Measurements from ENCODE around the gene IBTK.
"Not testable (repeated sequence)": the region's sequence is repeated elsewhere in the genome, so short reads cannot be mapped to it uniquely, and the experiment has no call there.

Gene IBTK

DNA sequence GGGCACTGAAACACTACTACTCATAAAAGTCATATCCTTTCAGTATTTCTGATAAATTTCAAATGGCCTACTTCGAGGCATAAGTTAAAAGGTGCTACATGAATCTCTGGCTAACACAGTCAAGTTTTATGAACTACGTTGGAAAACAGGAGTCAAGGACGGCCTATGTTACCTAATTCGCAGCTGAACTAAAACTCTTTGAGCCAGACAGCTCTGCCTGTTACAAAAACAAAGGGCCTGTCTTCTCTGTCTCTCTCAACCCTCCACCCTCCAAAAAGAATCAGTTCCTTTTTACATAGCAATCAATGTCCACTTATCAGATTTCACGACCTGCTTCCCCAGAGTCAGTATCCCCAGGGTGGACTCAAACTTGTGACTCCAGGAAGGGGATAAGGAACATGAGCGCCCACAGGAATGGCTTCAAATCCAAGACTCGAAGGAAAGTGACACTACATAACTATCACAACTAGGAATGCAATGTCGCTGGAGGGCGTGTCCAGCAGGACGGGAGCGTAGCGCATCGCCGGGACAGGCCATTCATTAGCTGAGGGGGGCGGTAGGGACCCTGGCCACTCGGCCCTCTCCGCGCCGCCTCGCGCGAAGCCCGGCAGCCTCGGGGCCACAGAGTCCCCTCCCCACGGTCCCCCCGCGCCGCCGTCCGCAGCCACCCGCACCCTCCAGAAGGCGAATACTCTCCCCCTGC is 591 bp downstream of the IBTK start:
- DNase-seq, result no peak

DNA sequence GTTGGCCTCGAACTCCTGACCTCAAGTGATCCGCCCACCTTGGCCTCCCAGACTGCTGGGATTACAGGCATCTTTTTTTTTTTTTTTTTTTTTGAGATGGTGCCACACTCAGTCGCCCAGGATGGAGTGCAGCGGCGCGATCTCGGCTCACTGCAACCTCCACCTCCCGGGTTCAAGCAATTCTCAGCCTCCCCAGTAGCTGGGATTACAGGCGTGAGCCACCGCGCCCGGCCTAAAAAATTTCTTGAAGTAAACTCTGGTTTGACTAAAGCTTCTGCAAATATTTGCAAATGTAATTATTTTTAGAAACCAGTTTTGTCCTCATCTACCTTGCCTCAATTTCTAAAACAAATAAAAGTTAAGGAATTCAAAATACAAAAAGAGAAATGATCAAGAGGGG is 1.2 kb downstream of the IBTK start:
- no peak for DNase-seq

DNA sequence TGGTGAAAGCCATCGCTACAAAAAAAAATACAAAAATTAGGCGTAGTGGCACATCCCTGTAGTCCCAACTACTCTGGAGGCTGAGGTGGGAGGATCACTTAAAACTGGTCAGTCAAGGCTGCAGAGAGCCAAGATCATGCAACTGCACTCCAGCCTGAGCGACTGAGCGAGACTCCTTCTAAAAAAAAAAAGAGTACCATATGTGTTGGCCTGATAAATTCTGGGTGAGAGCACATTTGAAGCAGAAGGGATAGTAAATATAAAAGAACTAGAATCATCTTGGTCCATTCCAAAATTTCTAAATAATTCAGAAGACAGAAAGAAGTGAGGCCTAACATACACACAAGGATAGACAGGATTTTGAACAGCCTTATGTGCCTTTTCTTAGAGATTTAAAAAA is 2.2 kb downstream of the IBTK start:
- DNase-seq, result no peak

GRCh38 chr6:82243884-82244283 is 3.7 kb downstream of the IBTK start:
- DNase-seq, result no peak

GRCh38 chr6:82240186-82240585 is 7.4 kb downstream of the IBTK start:
- DNase-seq, result no peak

DNA sequence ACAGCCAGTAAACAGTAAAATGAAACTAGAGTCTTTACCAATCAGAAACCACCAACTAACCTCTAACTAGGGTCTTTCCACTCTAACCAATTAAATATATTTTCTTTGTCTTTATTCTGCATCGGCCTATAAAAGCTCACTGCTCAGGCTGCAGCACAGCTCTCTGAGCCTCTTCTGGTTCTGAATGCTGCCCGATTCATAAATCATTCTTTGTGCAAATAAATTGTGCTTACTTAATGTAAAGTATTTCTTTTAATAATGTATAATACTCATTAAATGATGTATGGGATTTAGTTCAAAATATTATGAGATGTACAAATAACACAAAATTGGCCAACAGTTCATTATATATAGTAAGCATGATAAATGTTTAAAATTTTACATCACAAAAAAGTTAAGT is 7.9 kb downstream of the IBTK start:
- DNase-seq, result no peak

DNA sequence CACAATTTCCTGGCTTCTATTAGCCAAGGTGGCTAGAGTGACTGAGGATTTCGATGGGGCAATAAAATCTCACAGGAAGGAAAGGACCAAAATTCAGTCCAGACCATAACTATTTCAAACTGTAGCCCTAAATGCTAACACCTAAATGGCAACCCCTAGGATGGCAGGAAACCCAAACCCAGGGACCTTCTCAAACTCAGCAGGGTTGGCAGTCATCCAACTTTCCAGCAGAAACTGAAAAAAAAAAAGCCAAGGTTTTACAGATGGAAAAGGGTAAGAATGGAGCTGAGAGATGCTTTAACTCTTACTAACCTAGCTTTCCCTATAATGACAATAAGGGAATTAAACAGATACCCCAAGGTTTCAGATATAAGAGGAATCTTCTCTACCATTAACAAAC is 10.5 kb downstream of the IBTK start:
- no peak for DNase-seq

DNA sequence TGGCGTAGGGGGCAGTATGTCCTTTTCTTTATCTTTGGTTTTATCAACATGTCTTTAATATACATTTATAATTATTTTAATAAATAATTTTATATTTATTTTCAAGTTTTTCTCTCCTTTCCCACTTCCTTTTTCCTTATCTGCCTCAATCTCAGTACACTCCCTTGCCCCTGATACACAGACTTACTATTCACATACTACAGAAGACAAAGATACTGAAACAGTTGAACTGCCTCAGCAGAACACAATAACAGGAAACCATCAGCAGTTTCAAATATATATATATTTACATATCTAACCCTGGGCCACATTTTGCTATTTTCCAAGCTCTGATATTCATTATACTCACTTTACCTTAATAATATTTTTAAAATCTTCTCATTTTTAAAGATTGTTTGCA is 19.8 kb downstream of the IBTK start:
- DNase-seq, result no peak

- no peak for DNase-seq
Observed at GRCh38 chr6:82220167-82220566, 27.4 kb downstream of the IBTK start.

DNA sequence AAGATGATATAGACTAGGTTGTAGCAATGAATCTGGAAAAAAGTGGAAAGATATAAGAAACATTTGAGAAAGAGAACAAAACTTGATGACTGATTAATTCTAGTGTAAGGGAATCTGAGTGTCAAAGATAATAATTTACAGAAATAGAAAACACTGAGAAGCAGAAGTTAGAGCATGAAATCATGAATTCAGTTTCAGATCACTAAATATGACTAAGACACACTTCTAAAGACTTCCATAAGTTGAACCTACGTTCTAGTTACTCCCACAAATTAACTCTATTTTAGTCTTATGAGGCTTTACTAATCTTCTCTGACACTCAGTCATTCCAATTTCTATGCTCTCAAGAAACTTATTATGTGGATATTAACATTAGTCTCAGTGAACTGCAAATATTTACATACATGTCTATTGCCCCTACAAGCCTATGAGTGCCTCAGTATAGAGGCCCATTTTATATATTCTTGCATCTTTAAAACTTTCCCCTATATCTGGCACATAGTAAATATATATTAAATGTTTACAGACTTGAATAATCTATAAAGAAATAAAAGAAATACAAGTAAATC is 30.4 kb downstream of the IBTK start:
- DNase-seq, result no peak

- no peak for DNase-seq
Observed at GRCh38 chr6:82216549-82216948, 31.0 kb downstream of the IBTK start.

- no peak for DNase-seq
Observed at GRCh38 chr6:82211326-82211725, 36.2 kb downstream of the IBTK start.

GRCh38 chr6:82208913-82209312 is 38.6 kb downstream of the IBTK start:
- no peak for DNase-seq

GRCh38 chr6:82205930-82206392 is 41.6 kb downstream of the IBTK start:
- DNase-seq, result no peak

- no peak for DNase-seq
Observed at GRCh38 chr6:82204020-82204419, 43.5 kb downstream of the IBTK start.

DNA sequence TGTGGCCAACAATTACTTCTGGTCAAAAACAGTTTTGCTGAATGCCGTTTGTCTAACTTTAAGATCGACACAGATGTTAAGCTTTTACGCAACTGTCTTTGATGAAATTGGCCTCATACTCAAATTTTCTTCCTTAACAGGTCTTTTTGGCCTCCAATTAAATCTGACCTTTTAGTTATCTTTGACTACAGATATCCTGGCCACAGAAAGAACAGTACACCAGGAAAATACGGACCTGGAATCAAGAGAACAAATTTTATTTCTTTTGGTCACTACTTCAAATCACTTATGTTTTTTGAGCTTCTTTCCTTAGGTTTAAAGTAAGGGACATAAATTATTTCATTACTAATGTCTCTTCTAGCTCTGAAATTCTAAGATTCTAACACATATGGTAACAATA is 49.8 kb downstream of the IBTK start:
- DNase-seq, result no peak

DNA sequence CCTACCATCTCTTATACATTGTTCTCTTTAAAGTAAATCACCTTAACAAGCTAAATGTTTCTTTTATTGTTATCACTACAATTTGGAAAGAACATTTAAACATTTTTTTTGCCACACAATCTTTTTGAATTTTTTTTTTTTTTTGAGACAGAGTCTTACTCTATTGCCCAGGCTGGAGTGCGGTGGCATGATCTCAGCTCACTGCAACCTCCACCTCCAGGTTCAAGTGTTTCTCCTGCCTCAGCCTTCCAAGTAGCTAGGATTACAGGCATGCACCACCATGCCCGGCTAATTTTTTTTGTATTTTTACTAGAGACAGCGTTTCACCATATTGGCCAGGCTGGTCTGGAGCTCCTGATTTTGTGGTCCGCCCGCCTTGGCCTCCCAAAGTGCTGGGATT is 50.3 kb downstream of the IBTK start:
- DNase-seq, result not testable (repeated sequence)

GRCh38 chr6:82196161-82196560 is 51.4 kb downstream of the IBTK start:
- no peak for DNase-seq

DNA sequence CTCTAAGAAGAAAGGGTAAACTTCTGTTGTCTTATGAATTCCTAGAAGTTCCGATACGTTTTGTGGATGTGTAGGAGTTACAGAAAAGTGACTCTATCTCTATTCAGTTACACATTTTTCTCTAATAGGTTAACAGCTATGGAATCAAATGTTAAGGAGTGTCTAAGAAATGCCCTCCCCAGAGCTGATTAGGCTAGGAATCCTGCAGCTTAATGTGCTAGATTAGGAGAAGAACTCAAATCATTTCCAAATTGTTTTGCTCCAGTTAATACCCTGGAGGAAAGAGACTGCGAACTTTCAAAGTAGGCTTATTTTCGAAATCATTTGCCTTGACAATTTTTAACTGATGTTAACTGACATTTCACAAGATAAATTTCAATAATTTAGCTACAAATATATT is 51.9 kb downstream of the IBTK start:
- DNase-seq, result no peak

GRCh38 chr6:82185948-82186535 is 61.5 kb downstream of the IBTK start:
- no peak for DNase-seq

GRCh38 chr6:82183642-82184282 is 63.8 kb downstream of the IBTK start:
- no peak for DNase-seq

- no peak for DNase-seq
Observed at GRCh38 chr6:82182756-82183155, 64.8 kb downstream of the IBTK start.

- DNase-seq, result no peak
Observed at GRCh38 chr6:82179415-82179814, 68.1 kb downstream of the IBTK start.

DNA sequence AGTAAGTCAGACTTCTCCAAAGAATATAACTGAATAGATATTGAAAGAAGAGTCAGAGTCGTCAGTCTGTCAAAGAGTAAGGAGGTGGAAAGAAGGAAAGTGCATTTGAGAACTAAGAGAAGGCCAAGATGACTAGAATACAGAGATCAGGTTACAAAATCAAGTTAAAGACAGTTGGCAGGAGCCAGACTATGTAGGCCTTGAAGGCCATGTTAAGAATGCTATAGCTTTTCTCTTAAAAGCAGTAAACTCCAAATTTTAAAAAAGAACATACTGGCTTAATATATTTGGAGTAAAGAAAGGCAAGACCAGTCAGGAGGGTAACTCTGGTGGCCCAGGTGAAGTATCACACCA is 68.8 kb downstream of the IBTK start:
- no peak for DNase-seq
